ENCODE data around the gene GIMAP1. TPM values are rescaled to one million over a fixed set of nuclear protein-coding genes. Genes with fewer than 3 reads are reported as not detected.
"Not testable (repeated sequence)": the region's sequence is repeated elsewhere in the genome, so short reads cannot be mapped to it uniquely, and the experiment has no call there.

Gene GIMAP1
- polyA plus RNA-seq (ENCODE audit: insufficient read depth in 1 of 5, insufficient read length in 5 of 5, low replicate concordance in 1 of 5) = 1 to 10 TPM; 4.6 to 6.7 (median 5.7) TPM
- long read RNA-seq, donor 1, full-length matches to known transcripts = 7 of 7 reads
- long read RNA-seq, donor 1, partial matches to known transcripts = 0 of 7 reads
- long read RNA-seq, donor 1, other reads (novel, unspliced or antisense) = 0 of 7 reads
- long read RNA-seq, donor 2 = 0 reads
- long read RNA-seq, donor 3, full-length matches to known transcripts = 3 of 3 reads
- long read RNA-seq, donor 3, partial matches to known transcripts = 0 of 3 reads
- long read RNA-seq, donor 3, other reads (novel, unspliced or antisense) = 0 of 3 reads
- long read RNA-seq, donor 4, full-length matches to known transcripts = 2 of 2 reads
- long read RNA-seq, donor 4, partial matches to known transcripts = 0 of 2 reads
- long read RNA-seq, donor 4, other reads (novel, unspliced or antisense) = 0 of 2 reads
- long read RNA-seq, donor 5, full-length matches to known transcripts = 13 of 13 reads
- long read RNA-seq, donor 5, partial matches to known transcripts = 0 of 13 reads
- long read RNA-seq, donor 5, other reads (novel, unspliced or antisense) = 0 of 13 reads
- long read RNA-seq, donor 6, full-length matches to known transcripts = 14 of 14 reads
- long read RNA-seq, donor 6, partial matches to known transcripts = 0 of 14 reads
- long read RNA-seq, donor 6, other reads (novel, unspliced or antisense) = 0 of 14 reads
- long read RNA-seq, donor 7, full-length matches to known transcripts = 7 of 7 reads
- long read RNA-seq, donor 7, partial matches to known transcripts = 0 of 7 reads
- long read RNA-seq, donor 7, other reads (novel, unspliced or antisense) = 0 of 7 reads
- long read RNA-seq, donor 8, full-length matches to known transcripts = 4 of 4 reads
- long read RNA-seq, donor 8, partial matches to known transcripts = 0 of 4 reads
- long read RNA-seq, donor 8, other reads (novel, unspliced or antisense) = 0 of 4 reads

DNA sequence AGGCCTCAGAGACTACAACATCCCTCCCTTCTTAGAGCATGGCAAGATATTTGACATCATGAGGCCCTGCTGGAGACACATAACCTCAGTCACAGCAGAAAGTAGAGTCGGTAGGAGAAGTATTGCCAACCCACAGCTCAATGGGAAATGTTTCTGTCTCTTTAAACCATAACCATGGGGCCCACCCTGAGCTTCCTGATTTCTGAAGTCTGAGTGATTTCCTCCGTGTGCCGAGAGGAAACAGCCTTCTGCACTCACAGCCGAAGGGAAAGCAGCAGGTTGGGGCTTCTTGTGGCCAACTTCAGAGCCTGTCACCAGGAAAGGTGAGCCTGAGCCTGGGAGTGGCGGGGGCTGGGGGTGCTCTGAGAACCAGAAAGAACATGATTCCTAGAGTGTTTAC is at the start of gene GIMAP1:
GIMAP1 (plus strand) TSS at position 246 of the 400 bp plus-strand sequence. CDS start 2,435 bp downstream, outside the sequence.
- no peak for DNase-seq

GRCh38 chr7:150668472-150668911 is 47.9 kb upstream of the GIMAP1 start:
- DNase-seq = no peak

GRCh38 chr7:150668977-150669376 is 47.4 kb upstream of the GIMAP1 start:
- DNase-seq = no peak

- not testable (repeated sequence) for DNase-seq
Observed at GRCh38 chr7:150671798-150672585, 44.4 kb upstream of the GIMAP1 start.

GRCh38 chr7:150675714-150676113 is 40.7 kb upstream of the GIMAP1 start:
- no peak for DNase-seq

DNA sequence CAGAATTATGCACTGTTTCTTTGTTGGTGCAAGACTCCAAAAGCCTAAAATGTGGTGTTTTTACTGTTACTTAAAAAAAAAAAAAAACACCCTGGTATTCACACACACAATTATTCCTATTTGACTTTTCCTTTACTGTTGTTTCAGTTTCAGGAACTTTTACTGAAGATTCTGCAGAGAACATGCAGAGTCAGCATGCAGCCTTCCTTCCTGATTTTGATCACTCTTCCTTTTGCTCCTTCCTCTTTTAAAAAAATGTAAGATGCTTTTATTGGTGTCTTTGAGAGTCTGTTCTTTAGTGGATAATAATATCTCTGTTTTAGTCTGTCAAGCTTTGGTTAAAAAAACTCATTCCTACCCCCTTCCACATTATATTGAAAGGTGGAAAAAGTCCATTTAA is 40.1 kb upstream of the GIMAP1 start:
- DNase-seq = not testable (repeated sequence)

GRCh38 chr7:150676854-150677253 is 39.6 kb upstream of the GIMAP1 start:
- DNase-seq = not testable (repeated sequence)

GRCh38 chr7:150678601-150679000 is 37.8 kb upstream of the GIMAP1 start:
- DNase-seq = not testable (repeated sequence)

DNA sequence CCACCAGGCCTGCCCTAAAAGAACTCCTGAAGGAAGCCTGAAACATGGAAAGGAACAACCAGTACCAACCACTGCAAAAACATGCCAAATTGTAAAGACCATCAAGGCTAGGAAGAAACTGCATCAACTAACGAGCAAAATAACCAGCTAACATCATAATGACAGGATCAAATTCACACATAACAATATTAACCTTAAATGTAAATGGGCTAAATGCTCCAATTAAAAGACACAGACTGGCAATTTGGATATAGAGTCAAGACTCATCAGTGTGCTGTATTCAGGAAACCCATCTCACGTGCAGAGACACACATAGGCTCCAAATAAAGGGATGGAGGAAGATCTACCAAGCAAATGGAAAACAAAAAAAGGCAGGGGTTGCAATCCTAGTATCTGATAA is 36.0 kb upstream of the GIMAP1 start:
- DNase-seq = not testable (repeated sequence)

GRCh38 chr7:150685219-150686029 is 31.0 kb upstream of the GIMAP1 start, which contains the start of gene GIMAP2:
Gene GIMAP2 (plus strand): TSS chr7:150685706. CDS start chr7:150687060, 1,354 bp downstream.
- peak; percentile 55 to 72 for DNase-seq

- no peak for DNase-seq
Observed at GRCh38 chr7:150686030-150686631, 30.3 kb upstream of the GIMAP1 start.

DNA sequence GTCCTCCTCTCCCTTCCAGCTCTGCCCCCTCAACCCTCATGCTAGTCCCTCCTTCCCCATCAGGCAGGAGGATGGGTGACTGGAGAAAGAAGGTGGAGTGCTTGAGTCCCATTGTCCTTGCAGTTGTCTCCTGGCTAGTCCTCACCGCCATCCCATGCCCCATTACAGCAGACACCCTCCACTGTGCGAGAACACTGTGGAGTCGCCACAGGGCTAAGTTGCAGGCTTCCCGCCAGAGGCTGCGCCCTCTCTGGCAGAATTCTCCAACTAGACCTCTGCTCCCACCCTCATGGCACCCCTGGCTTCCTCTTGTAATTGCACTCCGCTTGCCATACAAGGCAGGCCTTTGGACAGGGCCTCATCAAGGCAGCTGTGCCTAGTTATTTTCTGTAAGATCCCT is 27.8 kb upstream of the GIMAP1 start:
- DNase-seq = no peak

DNA sequence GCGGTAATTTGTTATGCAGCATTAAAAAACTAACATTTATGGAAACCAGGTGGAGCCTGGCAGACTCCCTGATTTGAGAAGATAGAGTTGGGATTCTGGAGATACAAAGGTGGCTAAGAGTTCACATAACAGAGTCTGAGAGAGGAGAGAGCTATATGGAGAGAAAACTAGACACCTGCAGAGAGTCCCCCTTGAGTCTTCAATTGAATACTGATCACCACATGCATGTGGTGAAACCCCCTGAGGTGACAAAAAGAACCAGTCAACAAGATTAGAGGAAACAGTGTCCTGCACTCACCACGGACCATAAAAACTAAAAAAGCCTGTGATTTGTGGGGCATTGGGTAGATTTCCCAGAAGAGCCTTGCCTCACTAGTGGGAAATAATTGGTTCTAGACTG is 20.8 kb upstream of the GIMAP1 start:
- DNase-seq = no peak

DNA sequence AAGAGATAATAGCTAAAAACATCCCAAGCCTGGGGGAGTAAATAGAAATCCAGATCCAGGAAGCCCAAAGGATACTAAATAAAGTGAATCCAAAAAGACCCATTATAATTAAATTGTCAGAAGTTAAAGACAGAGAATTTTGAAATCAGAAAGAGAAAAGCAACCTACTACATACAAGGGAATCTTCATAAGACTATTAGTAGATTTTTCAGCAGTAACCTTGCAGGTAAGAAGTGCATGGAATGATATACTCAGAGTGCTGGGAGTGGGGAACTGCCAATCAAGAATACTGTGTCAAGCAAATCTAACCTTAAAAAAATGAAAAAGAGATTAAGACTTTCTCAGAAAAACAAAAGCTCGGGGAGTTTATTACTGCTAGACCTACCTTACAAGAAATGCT is 13.2 kb upstream of the GIMAP1 start:
- no peak for DNase-seq

- DNase-seq = no peak
Observed at GRCh38 chr7:150715293-150715692, 1.1 kb upstream of the GIMAP1 start.

DNA sequence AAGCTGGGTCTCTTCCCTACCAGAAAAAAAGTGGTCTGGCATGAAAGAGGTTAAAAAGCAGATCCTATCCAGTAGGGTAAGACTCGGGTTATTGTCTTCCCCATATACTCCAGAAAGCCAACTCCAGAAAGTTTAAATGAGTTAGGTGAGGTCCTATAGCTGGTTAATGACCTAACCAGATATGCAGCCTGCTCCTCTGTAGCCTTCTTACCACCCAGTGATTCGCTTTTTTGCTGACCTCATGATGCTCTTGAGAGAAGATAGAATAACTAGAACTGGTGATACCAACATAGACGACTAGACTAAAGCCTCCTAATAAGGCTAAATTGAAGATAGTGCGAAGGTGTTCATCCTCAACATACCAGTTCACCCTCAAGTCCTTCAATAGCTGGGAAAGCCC is 675 bp upstream of the GIMAP1 start:
- DNase-seq = no peak

DNA sequence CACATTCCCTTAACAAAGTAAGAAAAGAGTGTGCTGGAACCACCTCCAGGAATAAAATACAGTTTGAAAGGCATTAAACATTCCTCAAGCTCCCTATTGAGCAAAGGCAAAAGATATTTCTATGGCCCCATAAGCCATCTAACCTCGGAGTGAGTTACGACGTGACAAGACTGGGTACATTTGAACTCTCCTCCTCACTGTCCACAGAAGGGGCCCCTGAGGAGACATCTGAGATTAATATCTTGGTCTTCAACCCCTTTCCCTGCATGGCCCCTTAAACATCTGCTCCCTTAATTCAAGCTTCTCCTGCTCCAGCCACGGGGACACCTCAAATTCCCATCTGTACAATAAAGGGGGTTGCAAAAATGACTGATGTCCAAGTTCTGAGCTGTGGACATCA is 526 bp downstream of the GIMAP1 start:
- no peak for DNase-seq

- DNase-seq = no peak
Observed at GRCh38 chr7:150717814-150718420, 1.5 kb downstream of the GIMAP1 start.

DNA sequence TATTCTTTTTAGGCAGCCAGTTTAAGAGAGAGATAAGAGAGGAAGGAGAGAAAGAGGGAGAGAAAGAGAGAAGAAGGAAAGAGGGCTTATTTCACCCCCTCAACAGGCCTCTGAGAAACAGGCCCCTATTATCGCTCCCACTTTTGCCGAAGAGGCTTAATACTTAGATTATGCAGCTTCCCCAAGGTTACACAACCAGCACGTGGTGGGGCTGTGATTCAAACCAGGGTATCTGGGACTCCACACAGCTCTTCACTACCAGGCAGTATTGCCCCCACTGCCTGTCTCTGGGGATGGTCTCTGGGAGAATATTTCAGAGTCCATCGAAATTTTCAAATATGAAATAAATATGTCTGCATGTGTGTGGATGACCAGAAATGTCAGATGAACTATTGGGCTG is 3.0 kb downstream of the GIMAP1 start:
- DNase-seq = no peak

Data from right lung (tissue), 10 donors.